ENCODE results near the gene SLC26A1.

DNA sequence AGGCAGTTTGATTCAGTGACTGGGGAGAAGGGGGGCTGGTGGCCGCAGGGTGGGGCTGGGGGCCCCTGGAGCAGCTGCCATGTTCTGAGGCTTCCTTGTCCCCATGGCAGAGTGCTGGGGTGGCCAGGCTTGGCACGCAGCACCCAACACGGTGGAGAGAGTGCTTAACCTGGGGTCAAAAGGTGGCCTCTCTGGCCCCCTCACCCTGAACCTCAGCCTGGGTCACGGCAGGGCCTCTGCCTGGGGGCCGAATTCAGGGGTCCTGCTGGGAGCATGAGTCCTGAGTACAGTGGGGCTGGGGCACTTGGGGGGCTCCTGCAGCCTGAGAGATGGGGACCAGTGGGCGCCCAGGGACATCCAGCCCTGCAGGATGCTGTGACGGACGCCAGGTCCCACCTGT is 38.1 kb upstream of the SLC26A1 start:
- TF ChIP-seq, protein P1, sequence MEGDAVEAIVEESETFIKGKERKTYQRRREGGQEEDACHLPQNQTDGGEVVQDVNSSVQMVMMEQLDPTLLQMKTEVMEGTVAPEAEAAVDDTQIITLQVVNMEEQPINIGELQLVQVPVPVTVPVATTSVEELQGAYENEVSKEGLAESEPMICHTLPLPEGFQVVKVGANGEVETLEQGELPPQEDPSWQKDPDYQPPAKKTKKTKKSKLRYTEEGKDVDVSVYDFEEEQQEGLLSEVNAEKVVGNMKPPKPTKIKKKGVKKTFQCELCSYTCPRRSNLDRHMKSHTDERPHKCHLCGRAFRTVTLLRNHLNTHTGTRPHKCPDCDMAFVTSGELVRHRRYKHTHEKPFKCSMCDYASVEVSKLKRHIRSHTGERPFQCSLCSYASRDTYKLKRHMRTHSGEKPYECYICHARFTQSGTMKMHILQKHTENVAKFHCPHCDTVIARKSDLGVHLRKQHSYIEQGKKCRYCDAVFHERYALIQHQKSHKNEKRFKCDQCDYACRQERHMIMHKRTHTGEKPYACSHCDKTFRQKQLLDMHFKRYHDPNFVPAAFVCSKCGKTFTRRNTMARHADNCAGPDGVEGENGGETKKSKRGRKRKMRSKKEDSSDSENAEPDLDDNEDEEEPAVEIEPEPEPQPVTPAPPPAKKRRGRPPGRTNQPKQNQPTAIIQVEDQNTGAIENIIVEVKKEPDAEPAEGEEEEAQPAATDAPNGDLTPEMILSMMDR (IDR thresholded peaks at IDR 0.05), result no peak
- no peak for TF ChIP-seq POLR2A (IDR thresholded peaks at IDR 0.05)

All from tibial nerve (tissue), 3 donors.